Kidney glomerular epithelial cell (primary cell): ENCODE data around the gene C1orf105.

Source experiments
- DNase-seq: peaks from one replicate; lab custom pipeline; 2025; lab: John Stamatoyannopoulos, UW

Gene C1orf105

DNA sequence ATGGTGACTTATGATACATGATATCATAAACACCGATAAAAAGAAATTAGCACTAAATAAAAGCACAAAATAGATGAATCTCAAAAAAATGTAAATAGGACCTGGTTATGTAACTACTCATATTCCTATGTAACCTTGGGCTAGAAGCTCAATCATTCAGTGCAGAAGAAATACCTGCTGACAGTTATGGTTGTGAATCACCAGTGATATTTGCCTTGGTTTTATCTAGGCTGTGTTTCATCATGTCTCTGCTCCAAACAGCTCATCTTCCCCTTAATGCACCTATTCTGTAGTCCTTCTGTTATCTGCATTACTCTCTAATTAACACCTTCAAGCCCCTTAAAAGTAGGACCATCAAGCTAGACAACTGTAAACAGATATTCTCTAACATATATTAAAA, 39.7 kb downstream of the C1orf105 start:
- no peak for DNase-seq

GRCh38 chr1:172460887-172461315, 40.4 kb downstream of the C1orf105 start:
- DNase-seq = no peak

DNA sequence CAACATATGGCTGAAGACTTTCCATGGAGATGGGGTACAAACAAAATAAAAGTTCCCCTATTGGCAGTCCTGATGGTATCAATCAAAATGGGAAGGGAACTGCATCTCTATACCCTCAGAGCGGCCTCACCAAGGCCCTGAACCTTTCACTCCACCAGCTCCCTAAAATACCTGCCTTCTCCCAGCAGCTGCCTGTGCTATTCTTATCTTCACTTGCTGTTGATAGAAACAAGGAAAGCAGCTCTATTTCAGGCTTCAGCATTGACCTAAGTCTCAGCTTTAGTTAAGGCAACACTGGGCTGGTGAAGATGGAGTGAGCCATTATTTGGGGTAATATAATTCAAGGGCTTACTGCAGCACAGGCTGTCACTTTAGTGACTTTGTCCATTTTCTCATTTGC, 45.1 kb downstream of the C1orf105 start:
- DNase-seq = no peak

GRCh38 chr1:172466795-172467407, 46.4 kb downstream of the C1orf105 start:
- peak; percentile 58 for DNase-seq

- no peak for DNase-seq
These were observed 47.0 kb downstream of the C1orf105 start for GRCh38 chr1:172467446-172467845.

DNA sequence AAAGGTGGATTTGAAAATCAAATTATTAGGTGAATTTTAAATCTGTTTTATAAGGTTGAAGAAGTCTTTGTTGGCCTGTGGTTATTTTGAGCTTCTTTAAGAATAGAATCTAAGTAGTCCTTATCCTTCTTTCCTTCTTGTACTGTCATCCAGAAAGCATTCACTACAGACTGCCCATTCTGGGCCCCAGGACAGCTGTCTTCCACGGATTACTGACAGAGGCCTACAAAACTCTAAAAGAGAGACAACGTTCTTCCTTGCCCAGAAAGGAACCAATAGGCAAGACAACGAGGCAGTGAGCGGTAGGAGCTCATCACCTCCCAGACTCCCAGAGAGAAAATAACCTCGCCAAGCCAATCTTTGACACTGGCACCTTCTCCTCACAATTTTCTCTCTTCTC, 47.8 kb downstream of the C1orf105 start:
- no peak for DNase-seq

- no peak for DNase-seq
These were observed 49.2 kb downstream of the C1orf105 start for GRCh38 chr1:172469717-172470116.

DNA sequence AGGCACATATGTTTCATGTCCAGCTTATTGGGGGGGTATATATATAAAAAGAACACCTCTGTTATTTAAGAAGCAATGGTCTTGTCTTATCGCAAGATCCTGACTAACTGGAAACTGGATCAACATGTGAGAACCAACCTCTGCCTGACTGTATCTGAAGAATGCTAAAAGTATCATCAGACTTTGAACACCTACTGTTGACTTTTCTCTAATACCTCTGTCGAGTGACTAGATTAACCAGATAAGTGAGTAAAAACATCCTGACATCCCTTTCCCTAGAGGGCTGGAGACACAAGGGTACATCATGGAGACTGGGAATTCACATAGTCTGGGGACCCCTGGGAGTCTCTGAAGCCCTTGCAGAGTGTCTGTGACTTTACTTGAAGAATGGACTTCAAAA, 49.7 kb downstream of the C1orf105 start:
- DNase-seq = no peak

DNA sequence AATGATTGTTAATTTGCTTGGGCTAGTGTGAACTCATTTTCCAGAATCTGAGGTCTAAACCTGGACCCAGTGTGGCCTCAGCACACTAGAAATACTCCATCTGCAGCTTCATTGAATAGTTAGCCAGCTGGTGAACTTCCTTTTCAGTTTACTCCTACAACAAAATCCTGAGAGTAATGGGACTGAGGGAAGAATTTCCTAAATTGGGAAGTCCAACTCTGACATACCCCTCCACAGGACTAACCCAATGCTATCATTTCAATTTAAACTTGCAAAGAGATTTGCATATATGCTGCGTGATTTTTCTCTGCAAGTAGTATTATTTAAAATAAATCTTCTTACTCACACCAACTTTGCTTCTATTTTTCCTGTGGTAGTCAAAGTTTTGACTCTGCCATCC, 51.2 kb downstream of the C1orf105 start:
- no peak for DNase-seq

DNA sequence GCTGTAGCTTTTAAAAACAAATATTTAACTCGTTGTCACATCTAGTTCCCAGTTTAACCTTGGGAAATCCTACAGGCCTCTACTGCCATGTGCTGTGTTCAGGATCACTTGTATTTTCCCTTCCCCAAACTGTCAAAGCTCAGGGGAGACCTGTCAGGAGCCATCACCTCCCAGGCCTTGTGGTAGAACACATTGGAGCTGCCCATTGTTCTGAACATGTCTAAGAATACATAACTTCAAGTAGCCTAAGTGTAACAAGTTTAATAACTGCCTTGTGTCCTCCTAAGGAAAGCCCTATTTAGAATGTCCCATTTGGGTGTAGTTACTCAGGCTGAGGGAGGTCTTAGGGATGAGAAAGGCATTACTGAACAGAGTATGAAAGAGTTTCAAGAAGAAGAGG, 52.0 kb downstream of the C1orf105 start:
- DNase-seq = no peak

DNA sequence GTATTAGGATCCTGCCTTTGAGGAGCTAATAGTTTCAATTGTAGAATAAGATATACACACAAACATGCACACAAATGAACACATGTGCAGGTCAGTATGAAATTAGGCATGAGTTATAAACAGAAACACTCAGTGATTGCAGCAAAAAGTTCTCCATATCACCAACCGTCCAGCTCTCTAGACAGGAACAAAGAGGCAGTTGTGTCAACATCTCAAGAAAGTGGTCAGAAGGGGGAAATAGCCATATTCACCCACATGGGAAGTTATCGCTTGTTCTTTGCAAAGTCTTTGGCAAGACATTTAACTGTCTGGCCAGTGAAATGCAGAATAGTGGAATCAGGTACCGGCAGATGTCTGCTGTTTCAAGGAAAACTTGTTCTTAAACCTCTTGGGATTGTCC, 52.8 kb downstream of the C1orf105 start:
- no peak for DNase-seq

- DNase-seq = no peak
These were observed 53.4 kb downstream of the C1orf105 start for GRCh38 chr1:172473842-172474241.

DNA sequence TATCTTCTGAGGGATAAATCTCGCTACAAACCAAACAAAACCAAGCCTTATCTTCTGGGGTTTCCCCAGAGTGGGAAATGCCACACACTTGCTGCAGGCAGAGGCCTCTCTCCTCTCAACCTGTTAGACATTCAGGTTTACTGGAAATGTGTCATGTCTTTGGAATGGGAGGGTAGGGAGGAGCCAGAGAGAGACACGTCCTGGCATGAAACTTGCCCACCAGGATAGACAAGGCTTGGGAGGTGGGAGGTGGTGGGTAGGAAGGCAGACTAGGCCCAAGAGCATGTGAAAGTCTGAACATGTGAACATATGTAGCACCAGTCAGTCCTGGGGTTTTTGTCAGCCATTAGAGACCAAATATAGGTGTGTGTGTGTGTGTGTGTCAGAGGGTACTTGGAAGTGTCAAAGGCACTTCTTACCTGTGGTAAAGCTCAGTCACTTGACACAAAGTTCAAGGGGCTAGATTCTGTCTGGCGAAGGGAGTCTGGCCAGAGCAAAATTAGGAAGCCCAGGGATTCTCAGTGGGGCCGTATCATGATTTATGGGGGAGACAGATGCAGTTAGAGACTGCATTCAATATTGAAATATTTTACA, 55.8 kb downstream of the C1orf105 start:
- DNase-seq = peak; percentile 70

- DNase-seq = no peak
These were observed 56.7 kb downstream of the C1orf105 start for GRCh38 chr1:172477216-172477615.

DNA sequence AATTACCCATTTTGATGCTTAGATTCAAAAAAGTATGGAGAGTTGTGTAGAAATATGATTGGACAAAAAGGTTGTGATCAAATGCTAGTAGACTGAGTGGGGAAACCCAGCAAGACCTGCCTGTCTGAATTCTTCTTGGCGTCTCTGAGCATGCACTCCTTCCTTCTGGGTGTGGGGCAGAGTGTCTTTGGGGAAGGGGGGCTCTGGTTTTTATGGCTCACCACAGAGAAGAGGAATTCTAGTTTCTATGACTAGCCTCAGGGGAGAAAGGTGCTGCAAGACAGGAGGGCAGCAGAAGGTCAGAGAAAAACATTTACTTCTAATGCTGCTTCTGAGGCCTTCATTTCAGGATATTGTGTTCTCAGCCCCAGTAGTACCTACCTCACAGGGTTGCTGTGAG, 57.3 kb downstream of the C1orf105 start:
- DNase-seq = no peak

- no peak for DNase-seq
These were observed 58.0 kb downstream of the C1orf105 start for GRCh38 chr1:172478485-172478884.

GRCh38 chr1:172480431-172480830, 59.9 kb downstream of the C1orf105 start:
- no peak for DNase-seq

DNA sequence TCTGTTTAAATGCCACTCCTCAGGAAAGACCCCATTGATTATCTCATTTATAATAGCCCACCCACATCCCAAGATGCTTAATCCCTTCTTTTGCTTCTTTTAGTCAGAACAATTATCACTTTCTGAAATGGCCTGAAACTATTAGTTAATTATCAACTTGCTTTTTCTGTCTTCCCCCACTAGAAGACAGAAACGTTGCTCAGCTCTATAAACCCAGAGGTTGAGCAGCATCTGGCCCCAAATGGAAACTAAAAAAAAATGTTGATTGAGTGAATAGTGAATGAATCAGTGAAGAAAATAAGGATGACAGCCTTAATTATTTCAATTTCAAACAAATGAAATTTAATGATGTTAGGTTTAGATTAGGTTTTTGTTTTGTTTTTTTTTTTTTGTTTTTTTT, 61.6 kb downstream of the C1orf105 start:
- peak; percentile 16 for DNase-seq

- no peak for DNase-seq
These were observed 63.0 kb downstream of the C1orf105 start for GRCh38 chr1:172483448-172483847.

DNA sequence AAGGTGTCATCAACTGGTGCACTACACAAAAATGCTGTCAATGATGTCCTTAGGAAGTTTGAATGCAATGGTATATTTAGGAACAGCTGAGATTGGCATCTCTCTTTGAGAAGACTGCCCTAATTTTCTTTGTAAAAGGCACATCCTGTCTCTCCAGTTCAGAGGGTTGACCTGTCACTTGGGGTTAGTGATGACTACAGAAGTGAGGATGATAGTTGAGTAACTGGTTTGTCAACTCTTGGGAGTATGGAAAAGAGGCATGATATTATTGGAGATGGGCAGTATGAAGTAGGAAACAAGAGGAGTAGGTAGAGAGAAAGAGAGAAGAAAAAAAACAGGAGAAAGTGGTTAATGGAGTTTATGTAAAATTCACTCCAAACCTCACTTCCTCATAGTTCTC, 63.8 kb downstream of the C1orf105 start:
- no peak for DNase-seq

DNA sequence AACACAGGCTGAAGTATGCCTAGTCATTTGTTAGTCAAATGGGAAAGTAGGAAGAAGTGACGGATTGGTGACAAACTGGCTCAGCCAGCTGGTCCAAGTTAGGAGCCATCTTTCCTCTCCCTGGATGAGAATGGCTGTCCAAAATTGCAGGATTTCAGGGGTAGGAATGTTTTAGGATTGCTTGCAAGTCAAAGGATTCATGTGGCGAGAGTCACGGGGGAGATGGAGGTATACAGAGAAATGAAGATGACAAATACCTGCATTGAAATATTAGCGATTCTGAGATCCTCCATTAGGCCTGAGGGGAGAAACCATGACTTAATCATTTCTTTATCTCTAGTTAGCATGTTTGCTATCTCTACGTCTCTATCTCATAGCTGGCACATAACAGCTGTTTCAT, 65.1 kb downstream of the C1orf105 start:
- DNase-seq = no peak

DNA sequence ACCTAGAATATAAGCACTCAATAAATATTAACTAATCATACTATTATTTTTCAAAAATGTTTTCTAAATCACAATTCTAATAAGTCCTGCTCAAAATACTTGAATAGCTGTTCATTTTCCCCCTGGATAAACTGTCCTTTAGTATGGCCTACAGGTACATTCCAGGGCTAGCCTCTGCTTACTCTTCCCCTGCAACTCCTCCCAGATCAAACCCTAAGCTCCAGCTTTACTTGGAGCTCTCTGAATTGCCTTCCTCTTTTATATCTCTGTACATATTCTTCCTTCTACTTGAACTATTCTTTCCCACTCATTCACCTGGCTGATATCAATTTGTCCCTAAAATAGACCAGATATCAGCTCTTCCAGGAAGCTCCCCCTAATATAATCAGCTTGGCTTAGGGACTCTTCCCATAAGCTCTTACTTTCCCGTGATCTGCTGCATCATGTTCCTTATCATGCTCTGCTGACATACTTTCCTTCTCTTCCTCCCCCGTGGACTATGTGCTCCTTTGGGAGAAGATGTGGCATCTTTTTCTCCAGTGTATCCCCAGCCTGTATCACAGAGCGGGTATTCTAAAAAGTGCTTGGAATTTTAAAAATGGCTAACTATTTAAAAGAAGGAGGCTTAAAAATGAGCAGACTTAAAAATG, 66.4 kb downstream of the C1orf105 start:
- no peak for DNase-seq

GRCh38 chr1:172487550-172487949, 67.1 kb downstream of the C1orf105 start:
- DNase-seq = no peak

DNA sequence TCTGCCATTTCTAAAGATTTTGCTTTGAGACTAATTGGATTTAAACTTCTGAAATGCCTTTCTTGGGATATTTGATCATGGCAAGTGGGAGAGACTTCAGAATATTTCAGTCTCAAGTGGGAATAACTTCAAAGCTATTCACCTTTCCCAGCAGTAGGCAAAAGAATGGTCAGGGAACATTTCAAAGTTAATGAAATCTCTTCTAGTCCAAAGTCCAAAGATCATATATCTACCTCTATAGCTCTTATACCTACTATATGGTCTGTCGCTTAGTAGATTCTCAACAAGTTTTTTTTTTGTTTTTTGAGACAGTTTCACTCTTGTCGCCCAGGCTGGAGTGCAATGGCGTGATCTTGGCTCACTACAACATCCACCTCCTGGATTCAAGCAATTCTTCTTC, 67.9 kb downstream of the C1orf105 start:
- no peak for DNase-seq
